GM13977 (cell line): ENCODE data around the gene NRP1.

Source experiments
- DNase-seq: peaks from one replicate; pipeline ENCODE4 v3.0.0; 2012; ENCODE audit warnings: low spot score
- CTCF ChIP-seq: IDR thresholded peaks from 2 replicates; pipeline ENCODE4 v1.5.1; 2012; ENCODE audit warnings: mild to moderate bottlenecking, control low read depth; ENCODE audit not compliant: insufficient read depth; ENCODE audit errors: extremely low read depth, missing control alignments
- in situ Hi-C: fragments of 300-500 bp; cut with MboI; formaldehyde crosslinking; loops from one replicate; pipeline ENCODE4 v1.12.0; 2022; ENCODE audit warnings: low sequenced_read_pairs, low pct_unique_long_range_greater_than_20kb, mixed read lengths, inconsistent platforms; ENCODE audit not compliant: unreplicated experiment

Gene NRP1

GRCh38 chr10:33209802-33210201 lies 124.7 kb downstream of the NRP1 start:
- DNase-seq, result no peak
- no peak for TF ChIP-seq CTCF
- in situ Hi-C loops, result no loop called here

DNA sequence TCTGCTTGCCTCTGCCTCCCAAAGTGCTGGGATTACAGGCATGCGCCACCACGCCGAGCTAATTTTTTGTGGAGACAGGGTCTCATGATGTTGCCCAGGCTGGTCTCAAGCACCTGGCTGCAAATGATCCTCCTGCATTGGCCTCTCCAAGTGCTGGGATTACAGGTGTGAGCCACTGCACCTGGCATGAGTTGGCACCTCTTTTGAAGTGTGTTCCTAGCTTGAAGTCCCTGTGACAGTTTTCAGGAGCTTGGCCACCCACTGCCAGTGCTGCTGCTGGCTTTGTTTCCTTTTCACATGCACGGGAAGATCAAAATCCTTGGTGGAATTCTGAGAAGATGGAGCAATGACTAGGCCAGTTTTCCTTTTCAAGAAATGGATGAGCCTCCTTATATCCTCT lies 126.3 kb downstream of the NRP1 start:
- DNase-seq, result no peak
- in situ Hi-C loops, result no loop called here
- TF ChIP-seq CTCF, result no peak

GRCh38 chr10:33204031-33204430 lies 130.4 kb downstream of the NRP1 start:
- in situ Hi-C loops, result no loop called here
- no peak for DNase-seq
- no peak for TF ChIP-seq CTCF

GRCh38 chr10:33201971-33202370 lies 132.5 kb downstream of the NRP1 start:
- no peak for DNase-seq
- TF ChIP-seq CTCF, result no peak
- in situ Hi-C loops, result no loop called here

- DNase-seq, result no peak
- no peak for TF ChIP-seq CTCF
- in situ Hi-C loops, result no loop called here
These were observed 133.2 kb downstream of the NRP1 start for GRCh38 chr10:33201056-33201780.

GRCh38 chr10:33199731-33200232 lies 134.7 kb downstream of the NRP1 start:
- DNase-seq, result no peak
- in situ Hi-C loops, result no loop called here
- TF ChIP-seq CTCF, result no peak
